Eye (tissue), 1 donor: Measurements from ENCODE around the gene OPCML.

Source experiments
- DNase-seq: peaks from one replicate; pipeline ENCODE4 v3.0.0-alpha.2; 2015

Gene OPCML

DNA sequence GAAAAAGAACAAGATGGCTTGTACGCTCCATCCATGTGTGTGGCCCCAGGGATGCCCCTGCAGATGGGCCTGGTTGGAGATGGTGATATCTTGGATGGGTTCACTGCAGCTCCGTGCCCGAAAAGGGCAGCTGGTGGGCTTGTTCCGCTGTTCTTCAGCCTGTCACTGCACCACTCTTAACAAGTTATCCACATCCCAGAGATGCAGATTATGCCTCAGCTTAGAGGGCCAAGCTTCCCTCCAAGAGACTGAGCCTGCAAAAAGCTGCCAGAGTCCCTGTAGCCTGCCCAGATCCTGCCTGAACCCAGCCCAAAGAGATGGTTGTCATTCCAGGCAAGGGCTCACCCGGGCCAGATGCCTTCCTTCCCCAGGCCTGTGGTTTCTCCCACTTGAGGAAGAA, 308.0 kb downstream of the OPCML start:
- DNase-seq, result no peak

DNA sequence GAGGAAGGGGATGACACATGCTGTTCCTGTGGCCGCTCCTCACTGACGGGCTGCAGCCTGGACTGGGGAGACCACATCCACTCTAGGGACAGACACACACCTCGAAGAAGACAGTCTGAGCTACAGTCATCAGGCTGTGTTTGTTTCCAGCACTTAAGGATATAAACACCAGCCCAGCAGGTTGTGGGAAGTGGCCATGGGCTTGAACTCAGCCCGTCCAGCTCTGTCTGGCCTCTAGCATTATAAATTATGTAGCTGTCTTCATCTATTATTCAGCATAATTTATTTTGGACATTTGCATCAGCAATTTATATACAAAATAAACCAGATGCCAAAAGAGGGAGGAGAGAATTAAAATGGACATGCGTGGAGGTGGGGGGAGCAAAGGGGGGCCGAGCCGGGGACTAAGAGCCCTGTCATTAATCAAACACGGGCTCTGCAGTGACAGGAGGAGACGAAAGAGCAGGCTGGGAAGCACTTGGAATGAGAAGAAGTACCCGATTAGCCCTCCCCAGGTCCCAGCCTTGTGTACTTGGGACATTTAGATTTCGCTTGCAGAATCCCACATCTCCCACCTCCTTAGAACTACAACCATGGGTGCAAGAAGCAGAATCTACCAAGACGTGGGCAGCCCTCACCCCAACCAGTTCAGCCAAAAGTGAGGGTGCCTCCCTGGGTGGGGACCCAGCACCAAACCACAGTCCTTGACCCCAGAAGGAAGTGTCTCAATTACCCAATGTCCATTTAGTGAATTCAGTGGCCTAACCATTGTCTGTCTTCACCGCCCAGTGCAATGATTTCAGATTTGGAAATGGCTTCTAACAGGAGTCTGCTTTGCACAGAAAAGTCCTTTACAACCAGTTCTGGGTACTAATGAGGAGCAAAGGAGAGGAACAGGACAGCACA, 309.6 kb downstream of the OPCML start:
- DNase-seq, result peak; percentile 34

DNA sequence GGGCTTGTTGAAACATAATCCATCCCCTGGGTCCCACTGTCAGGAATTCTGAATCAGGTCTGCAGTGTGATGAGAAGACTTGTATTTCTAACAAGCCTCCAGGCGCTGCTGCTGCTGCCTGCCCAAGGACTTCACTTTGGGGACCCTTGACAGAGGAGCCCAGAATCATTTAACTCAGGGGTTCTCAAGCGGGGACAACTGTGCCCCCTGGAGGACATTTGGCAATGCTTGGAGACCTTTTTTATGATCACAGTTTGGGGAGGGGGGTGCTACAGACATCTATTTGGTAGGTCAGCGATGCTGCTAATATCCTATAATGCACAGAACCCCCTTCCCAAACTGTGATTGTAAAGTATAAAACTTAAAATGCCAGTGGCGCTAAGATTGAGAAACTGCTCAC, 312.8 kb downstream of the OPCML start:
- DNase-seq, result no peak

- DNase-seq, result no peak
These were observed 315.5 kb downstream of the OPCML start for GRCh38 chr11:133216813-133217212.

- no peak for DNase-seq
These were observed 316.6 kb downstream of the OPCML start for GRCh38 chr11:133215596-133216230.

DNA sequence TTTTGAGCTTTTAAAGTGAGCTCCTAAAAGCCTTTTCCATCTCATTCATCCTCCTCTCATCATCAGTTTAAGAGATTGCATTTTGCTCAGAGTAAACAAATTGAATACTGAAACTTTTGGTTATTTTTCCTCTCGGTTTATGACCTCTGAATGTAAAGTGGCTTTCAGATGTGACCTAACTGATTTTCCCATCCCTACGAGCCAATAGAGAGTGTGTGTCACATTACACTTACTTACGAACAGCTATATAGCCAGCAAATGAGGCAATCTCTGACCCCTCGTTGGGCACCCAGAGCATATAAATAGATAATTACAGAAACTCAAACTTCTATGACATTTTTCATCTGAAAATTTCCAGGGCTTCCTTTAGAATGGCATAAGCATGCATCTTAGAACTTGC, 317.7 kb downstream of the OPCML start:
- no peak for DNase-seq

- DNase-seq, result no peak
These were observed 320.1 kb downstream of the OPCML start for GRCh38 chr11:133212201-133212600.

GRCh38 chr11:133207995-133208394, 324.3 kb downstream of the OPCML start:
- DNase-seq, result no peak

GRCh38 chr11:133206313-133207005, 325.8 kb downstream of the OPCML start:
- no peak for DNase-seq

DNA sequence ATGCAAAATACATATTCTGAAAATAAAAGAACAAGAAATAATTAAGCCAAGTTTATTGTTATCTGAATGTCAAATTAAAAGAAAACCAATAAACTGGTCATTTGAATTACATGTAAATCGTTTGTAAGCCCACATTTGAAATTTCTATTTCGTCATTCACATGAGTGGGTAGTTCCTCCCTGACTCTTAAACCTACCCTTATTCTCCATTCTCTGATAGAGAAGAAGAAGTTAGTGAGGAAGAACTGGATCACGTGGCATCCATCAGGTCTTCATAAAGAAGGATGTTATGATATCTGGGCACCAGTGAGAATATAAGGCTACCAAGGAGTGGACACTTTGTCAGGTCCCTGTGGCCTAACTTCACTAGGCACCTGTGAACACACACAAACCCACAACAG, 328.1 kb downstream of the OPCML start:
- no peak for DNase-seq

GRCh38 chr11:133202816-133203215, 329.5 kb downstream of the OPCML start:
- DNase-seq, result no peak

- no peak for DNase-seq
These were observed 333.9 kb downstream of the OPCML start for GRCh38 chr11:133198438-133198837.

DNA sequence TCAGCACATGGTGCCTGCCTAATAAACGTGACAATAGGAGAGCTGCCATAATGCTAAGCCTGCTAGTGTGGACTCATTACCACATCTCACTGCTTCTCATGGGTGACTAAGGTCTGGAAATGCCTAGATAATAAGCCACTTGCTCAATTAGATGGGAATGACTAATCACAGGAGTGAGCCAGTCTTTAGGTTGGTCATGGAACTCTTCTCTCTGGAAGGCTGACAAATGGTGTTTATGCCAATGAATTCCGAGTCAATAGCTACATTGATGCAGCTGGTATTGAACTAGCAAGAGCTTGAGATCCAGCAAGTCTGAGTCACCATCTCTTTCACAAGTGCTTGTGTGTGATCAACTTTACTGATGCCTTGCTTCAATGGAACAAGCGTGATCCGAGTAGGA, 334.9 kb downstream of the OPCML start:
- DNase-seq, result no peak

DNA sequence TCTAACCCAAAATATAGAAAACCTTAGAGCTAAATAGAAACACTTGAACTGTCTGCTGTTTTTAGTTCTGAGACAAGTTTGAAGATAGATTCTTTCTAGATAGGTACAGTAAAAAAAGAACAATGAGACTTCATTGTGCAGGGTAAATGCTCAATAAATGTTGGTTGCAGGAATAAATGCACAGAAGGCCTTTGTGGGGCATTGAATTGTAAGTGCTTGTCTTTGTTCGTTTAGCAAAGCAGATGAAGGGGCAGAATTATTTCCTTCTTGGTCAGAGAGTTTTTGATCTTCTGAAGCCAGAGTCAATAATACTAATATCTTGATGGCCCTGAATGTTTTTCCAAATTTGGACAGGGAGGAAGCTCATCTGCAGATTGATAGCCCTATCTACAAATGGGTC, 340.4 kb downstream of the OPCML start:
- no peak for DNase-seq

DNA sequence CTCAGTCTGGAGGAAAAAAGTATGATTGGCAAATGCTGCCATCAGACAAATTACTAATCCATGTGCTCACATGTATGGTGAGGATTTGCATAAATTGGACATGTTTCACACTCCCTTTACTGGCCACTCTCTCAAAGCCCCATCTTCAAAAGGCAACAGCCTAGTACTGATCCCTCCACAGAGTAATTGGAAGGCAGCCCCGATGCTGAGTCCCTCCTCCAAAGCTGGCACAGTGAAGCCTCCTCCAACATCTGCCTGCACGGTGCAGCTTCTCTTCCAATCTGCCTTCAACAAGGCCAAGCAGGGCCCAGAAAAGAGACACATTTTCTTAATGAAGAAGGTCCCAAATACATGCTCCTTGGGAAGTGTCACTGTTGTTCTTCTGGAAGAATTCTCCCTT, 350.6 kb downstream of the OPCML start:
- DNase-seq, result no peak

DNA sequence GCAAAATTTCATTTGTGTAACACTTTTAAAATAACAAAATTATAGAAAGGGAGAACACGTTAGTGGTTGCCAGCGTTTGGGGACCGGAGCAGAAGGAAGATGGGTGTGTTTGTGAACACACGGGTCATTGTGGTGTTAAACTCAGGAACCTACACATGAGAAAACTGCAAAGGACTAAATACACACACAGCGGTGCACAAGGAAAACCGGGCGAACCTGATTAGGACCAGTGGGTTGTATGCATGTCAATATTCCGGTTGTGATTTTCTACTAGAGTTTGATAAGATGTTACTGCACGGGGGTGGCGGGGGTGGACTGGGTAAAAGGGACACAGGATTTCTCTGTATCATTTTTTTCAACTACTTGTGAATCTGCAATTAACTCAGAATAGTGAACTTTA, 351.2 kb downstream of the OPCML start:
- no peak for DNase-seq

- DNase-seq, result no peak
These were observed 352.1 kb downstream of the OPCML start for GRCh38 chr11:133180201-133180600.

- no peak for DNase-seq
These were observed 355.6 kb downstream of the OPCML start for GRCh38 chr11:133176748-133177147.

GRCh38 chr11:133175103-133175502, 357.2 kb downstream of the OPCML start:
- DNase-seq, result no peak

GRCh38 chr11:133173810-133174412, 358.4 kb downstream of the OPCML start:
- DNase-seq, result no peak

GRCh38 chr11:133172349-133172748, 360.0 kb downstream of the OPCML start:
- no peak for DNase-seq

DNA sequence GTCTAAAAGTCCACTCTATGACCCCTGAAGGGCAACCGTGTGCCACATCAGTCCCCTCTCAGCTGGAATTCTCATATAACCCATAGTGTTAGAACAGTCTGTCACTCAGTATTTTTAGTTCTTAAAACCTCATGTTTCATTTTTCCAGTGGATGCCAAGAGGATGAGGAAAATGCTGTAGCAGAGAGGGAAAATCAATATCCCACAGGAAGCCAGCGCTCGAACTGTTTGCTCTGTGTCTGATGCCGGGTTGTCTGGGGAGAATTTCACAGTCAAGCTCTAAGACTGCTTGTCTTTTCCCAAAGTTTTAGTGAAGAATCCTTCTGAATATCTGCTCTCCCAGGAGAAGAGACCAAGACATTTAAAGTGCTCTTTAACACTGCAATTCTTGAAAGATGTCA, 360.9 kb downstream of the OPCML start:
- no peak for DNase-seq

- DNase-seq, result no peak
These were observed 364.3 kb downstream of the OPCML start for GRCh38 chr11:133168016-133168415.
